Skeletal muscle satellite cell (primary cell): Measurements from ENCODE around the gene AGR2.

Source experiments
- H3K27me3 ChIP-seq: 2 replicates; pipeline ENCODE4 v1.7.0; 2013; ENCODE audit warnings: low read length; ENCODE audit not compliant: control insufficient read depth, insufficient read depth
- H3K36me3 ChIP-seq: 2 replicates; pipeline ENCODE4 v1.7.0; 2013; ENCODE audit warnings: mild to moderate bottlenecking, control low read depth, low read length; ENCODE audit not compliant: insufficient read depth
- H3K4me1 ChIP-seq: 2 replicates; pipeline ENCODE4 v1.7.0; 2013; ENCODE audit warnings: low read length; ENCODE audit not compliant: control insufficient read depth, insufficient read depth
- H3K4me2 ChIP-seq: 2 replicates; pipeline ENCODE4 v1.7.0; 2013; ENCODE audit warnings: mild to moderate bottlenecking, low read length
- H3K4me3 ChIP-seq: 2 replicates; pipeline ENCODE4 v1.7.0; 2013; ENCODE audit warnings: low read length
- H3K9ac ChIP-seq: 2 replicates; pipeline ENCODE4 v1.7.0; 2013; ENCODE audit warnings: mild to moderate bottlenecking, low read depth, low read length, moderate library complexity
- H3K9me3 ChIP-seq: replicated peaks from 2 replicates; pipeline ENCODE4 v1.7.0; 2013; ENCODE audit warnings: mild to moderate bottlenecking, control low read depth, low read length

AGR2 gene

GRCh38 chr7:16811551-16811950 lies 6.8 kb upstream of the AGR2 start:
- Histone ChIP-seq H3K27me3 (no peaks in the 10 kb centered on the region), H3K9me3 (no peaks in the 10 kb centered on the region), H3K36me3 (no peaks in the 10 kb centered on the region), H3K4me2 (peak overlapping the region; percentile 64), H3K4me1 (peaks cover 29% of the 10 kb centered on the region), H3K9ac (peak overlapping the region; percentile 64), H3K4me3 (peak overlapping the region; percentile 34)

DNA sequence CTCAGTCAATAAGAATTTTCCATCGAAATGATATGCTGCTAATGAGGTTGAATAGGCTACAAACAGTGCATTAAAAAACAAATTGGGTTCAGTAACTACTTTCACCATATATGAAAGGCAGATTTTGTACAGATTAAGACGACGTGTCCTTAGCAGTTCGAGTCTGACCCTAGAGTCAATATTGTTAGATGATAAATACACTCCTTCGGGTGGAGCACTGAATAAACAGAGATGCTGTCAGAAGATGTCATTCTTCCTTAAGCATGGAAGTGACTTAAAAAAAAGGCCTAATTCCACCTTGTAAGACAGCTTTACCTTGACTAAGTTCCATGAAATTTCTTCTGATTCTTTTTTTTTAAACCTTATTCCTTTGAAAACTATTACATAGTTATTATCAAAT lies 5.8 kb upstream of the AGR2 start:
- H3K36me3 ChIP-seq: no peaks in the 10 kb centered on the region
- no peaks in the 10 kb centered on the region for H3K27me3 ChIP-seq
- peaks cover 29% of the 10 kb centered on the region for H3K4me1 ChIP-seq
- H3K9ac ChIP-seq: no peak overlapping the region
- H3K9me3 ChIP-seq: no peaks in the 10 kb centered on the region
- no peak overlapping the region for H3K4me3 ChIP-seq
- no peak overlapping the region for H3K4me2 ChIP-seq

DNA sequence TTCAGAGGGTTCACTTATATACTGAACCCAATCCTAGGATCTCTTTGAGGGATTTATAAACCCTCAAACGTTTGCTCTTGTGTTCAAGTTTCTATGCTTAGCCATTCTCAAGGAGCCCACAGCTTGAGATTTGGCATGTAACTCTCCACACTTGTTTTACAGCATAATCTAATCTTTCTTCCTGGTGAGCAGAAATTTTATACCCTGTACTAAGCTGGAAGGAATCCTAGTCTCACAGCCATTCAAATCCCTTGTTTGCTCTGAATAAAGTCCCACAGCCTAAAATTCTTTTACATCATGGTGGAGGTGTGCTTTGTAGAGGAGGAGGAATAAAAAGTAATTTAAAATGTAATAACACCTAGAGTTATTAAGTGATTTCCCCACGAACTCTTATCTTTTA lies 5.3 kb upstream of the AGR2 start:
- H3K9ac ChIP-seq: no peak overlapping the region
- H3K4me2 ChIP-seq: no peak overlapping the region
- no peaks in the 10 kb centered on the region for H3K27me3 ChIP-seq
- H3K9me3 ChIP-seq: no peaks in the 10 kb centered on the region
- H3K4me1 ChIP-seq: peaks cover 32% of the 10 kb centered on the region
- no peak overlapping the region for H3K4me3 ChIP-seq
- H3K36me3 ChIP-seq: no peaks in the 10 kb centered on the region

- Histone ChIP-seq H3K27me3 (no peaks in the 10 kb centered on the region), H3K4me3 (no peak overlapping the region), H3K36me3 (no peaks in the 10 kb centered on the region), H3K4me1 (peaks cover 16% of the 10 kb centered on the region), H3K9ac (no peak overlapping the region), H3K4me2 (no peak overlapping the region), H3K9me3 (no peaks in the 10 kb centered on the region)
Observed at GRCh38 chr7:16805441-16805840, 642 bp upstream of the AGR2 start.

DNA sequence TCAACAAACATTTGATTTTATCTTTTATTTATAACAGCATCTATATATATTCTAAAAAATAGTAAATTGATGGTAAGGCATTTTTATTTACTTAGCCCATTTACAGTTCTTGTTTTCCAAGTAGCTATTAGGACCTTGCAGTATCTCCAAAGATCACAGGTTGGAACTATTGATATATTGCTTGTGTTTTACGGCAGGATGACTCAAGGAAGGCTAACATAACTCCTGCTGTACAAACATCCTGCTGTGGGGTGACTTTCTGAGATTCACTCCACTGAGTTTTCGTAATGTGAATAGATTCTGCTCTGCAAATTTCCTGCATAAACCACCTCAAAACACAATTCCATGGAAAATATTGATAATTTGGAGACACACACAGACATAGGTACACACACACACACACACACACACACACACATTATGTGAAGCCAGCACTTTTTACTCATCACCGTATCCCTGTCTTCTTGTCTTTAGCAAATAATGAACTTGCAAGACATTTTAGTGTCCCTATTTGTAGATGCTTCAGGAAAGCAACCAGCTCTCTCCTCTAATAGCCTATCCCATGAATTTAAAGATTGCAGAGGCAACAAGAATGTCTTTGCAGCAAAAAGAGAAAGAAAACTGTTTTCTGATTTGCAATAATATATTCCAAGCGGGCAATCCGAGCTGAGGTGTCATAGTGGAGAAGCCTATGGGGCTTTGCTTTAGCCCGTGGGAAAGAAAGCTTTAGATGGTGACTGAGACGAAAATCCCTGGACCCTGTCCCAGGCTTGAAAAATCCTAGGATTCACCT lies 722 bp downstream of the AGR2 start:
- H3K4me2 ChIP-seq: no peak overlapping the region
- no peak overlapping the region for H3K4me3 ChIP-seq
- H3K36me3 ChIP-seq: no peaks in the 10 kb centered on the region
- H3K4me1 ChIP-seq: peaks cover 16% of the 10 kb centered on the region
- H3K27me3 ChIP-seq: no peaks in the 10 kb centered on the region
- H3K9me3 ChIP-seq: no peaks in the 10 kb centered on the region
- H3K9ac ChIP-seq: no peak overlapping the region

DNA sequence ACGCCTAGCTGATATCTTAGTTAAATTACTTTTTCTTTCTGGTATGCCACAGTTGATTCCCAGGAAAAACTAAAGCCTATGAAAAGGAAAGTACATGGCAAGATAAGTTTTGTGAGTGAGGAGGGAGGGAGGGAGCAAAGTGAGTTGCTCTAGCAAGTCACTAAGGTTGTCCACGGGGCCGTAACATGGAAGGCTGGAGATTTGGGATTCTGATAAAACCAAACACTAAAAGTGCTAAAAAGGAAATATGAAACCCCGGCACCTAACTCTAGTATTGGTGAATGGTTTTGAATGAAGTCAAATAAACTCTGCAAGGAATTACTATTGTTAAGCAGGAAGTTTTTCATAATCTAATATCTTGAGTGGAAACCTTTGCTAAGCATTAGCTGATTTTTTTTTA lies 1.7 kb downstream of the AGR2 start:
- H3K4me3 ChIP-seq: no peak overlapping the region
- H3K4me2 ChIP-seq: no peak overlapping the region
- H3K9ac ChIP-seq: no peak overlapping the region
- peaks cover 16% of the 10 kb centered on the region for H3K4me1 ChIP-seq
- H3K27me3 ChIP-seq: no peaks in the 10 kb centered on the region
- no peaks in the 10 kb centered on the region for H3K36me3 ChIP-seq
- no peaks in the 10 kb centered on the region for H3K9me3 ChIP-seq

DNA sequence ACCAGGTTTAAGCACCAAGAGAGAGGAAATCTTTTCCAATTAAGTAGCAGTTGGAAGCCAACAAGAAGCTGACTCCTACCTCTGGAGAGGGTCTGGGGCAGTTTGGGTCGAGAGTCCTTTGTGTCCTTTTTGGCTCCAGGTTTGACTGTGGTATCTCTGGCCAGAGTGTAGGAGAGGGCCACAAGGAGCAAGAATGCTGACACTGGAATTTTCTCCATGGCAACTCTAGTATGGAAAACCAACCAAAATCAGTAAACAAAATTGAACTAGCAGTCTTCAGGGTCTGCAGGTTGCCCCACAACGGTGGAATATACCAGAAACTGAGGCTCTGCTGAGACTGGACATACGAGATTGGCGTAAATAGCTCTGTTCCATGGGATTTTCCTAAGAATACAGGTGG lies 3.2 kb downstream of the AGR2 start:
- Histone ChIP-seq H3K36me3 (no peaks in the 10 kb centered on the region), H3K9me3 (no peaks in the 10 kb centered on the region), H3K4me1 (peaks cover 16% of the 10 kb centered on the region), H3K4me3 (no peak overlapping the region), H3K4me2 (no peak overlapping the region), H3K9ac (no peak overlapping the region), H3K27me3 (no peaks in the 10 kb centered on the region)

DNA sequence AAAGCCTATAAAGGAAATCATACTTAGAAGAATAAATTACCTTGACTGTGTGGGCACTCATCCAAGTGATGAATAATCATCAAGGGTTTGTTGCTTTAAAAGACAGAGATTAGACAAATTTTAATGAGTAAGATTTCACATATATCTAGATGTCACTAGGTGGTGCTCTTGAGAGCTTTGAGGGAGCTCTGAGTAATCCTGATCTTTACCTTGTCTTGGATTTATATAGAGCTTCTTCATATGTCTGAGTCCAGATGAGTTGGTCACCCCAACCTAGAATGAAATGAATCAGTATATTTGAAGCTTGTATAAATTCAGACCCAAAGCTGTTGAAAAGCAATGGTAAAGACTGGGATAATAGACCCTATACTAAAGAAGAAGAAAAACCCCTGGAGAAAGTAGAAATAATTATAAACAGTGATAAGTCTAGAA lies 3.7 kb downstream of the AGR2 start:
- Histone ChIP-seq H3K4me3 (no peak overlapping the region), H3K36me3 (no peaks in the 10 kb centered on the region), H3K4me1 (peaks cover 16% of the 10 kb centered on the region), H3K9me3 (no peaks in the 10 kb centered on the region), H3K4me2 (no peak overlapping the region), H3K9ac (no peak overlapping the region), H3K27me3 (no peaks in the 10 kb centered on the region)

GRCh38 chr7:16795624-16796023 lies 9.2 kb downstream of the AGR2 start:
- Histone ChIP-seq H3K4me1 (peaks cover 3% of the 10 kb centered on the region), H3K36me3 (no peaks in the 10 kb centered on the region), H3K9me3 (no peaks in the 10 kb centered on the region), H3K4me3 (no peak overlapping the region), H3K27me3 (no peaks in the 10 kb centered on the region), H3K9ac (no peak overlapping the region), H3K4me2 (no peak overlapping the region)

GRCh38 chr7:16794986-16795385 lies 9.8 kb downstream of the AGR2 start:
- H3K36me3 ChIP-seq: no peaks in the 10 kb centered on the region
- H3K4me1 ChIP-seq: peaks cover 3% of the 10 kb centered on the region
- H3K4me2 ChIP-seq: no peak overlapping the region
- H3K9me3 ChIP-seq: no peaks in the 10 kb centered on the region
- H3K9ac ChIP-seq: no peak overlapping the region
- H3K4me3 ChIP-seq: no peak overlapping the region
- no peaks in the 10 kb centered on the region for H3K27me3 ChIP-seq

DNA sequence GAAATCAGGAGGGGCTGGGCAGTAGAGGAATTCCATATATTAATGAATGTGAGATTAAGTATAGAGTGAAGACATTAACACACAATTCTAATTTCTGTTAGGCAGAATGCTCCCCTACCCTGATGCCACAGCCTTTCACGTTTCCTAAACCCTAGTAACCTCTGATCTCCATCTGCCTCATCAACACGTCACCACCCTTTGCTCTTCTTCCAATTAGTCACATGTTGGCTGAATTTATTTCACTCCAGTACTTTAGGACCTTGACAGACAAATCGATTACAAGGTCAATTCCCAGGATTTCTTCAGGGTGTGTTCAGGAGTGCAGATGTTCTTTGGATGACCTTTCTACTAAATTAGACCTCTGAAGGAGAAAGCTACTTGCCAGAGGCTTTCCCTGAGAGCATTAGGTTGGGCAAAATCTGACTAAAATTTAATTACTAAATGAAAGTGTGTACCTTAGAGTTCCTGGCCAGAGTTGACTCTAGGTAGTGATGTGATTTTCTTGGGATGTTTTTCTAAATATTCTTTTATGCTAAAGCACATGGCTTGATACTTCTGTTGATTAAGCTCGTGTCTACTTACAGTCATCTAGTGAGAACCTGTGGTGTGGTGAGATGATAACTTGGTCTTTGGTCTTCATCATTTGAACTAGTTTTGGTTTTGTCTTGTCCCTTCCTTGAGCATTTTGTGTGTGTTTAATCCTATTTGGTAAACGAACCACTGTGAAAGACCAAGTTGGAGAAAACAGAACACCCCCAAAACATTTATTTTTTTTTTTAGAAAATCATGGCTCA lies 12.7 kb downstream of the AGR2 start:
- no peak overlapping the region for H3K9ac ChIP-seq
- no peak overlapping the region for H3K4me2 ChIP-seq
- peaks cover 3% of the 10 kb centered on the region for H3K4me1 ChIP-seq
- H3K27me3 ChIP-seq: no peaks in the 10 kb centered on the region
- no peaks in the 10 kb centered on the region for H3K9me3 ChIP-seq
- no peak overlapping the region for H3K4me3 ChIP-seq
- no peaks in the 10 kb centered on the region for H3K36me3 ChIP-seq

DNA sequence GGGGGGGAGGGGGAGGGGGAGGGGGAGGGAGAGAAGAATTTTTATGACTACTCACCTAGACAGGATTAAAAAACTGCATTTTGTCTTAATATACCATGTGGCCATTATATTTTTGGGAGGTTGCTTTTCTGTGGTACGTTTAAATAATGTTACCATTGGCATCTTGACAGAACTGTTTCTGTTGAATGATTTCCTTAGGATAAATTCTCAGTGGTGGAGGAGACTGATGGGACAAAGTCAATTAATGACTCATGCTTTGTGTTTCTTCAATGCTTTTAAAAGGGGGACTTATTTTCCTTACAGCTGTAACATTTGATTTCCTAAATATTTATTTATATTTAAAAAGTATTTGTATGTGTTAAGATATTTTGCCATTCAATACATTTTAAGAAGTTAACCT lies 13.7 kb downstream of the AGR2 start:
- H3K4me3 ChIP-seq: no peak overlapping the region
- H3K9me3 ChIP-seq: no peaks in the 10 kb centered on the region
- no peak overlapping the region for H3K4me2 ChIP-seq
- peaks cover 3% of the 10 kb centered on the region for H3K4me1 ChIP-seq
- no peak overlapping the region for H3K9ac ChIP-seq
- no peaks in the 10 kb centered on the region for H3K27me3 ChIP-seq
- no peaks in the 10 kb centered on the region for H3K36me3 ChIP-seq
